Ascending aorta (tissue), 2 donors: ENCODE measurements around the gene STH. TPM values are rescaled to one million over a fixed set of nuclear protein-coding genes. Genes with fewer than 3 reads are reported as not detected.

Experiments
- DNase-seq, 2 donors: peaks; one replicate each; pipeline ENCODE4 v3.0.0-alpha.2; 2019; ENCODE audit warnings: low spot score in 2 of 2
- H3K27ac ChIP-seq, 2 donors: fragments of 200-600 bp; sonication (generic); one replicate each; pipeline ENCODE4 v1.5.1; 2016 to 2017; ENCODE audit warnings: mild to moderate bottlenecking in 1 of 2
- H3K27me3 ChIP-seq: fragments of 200-600 bp; sonication (generic); one replicate; pipeline ENCODE4 v1.5.1; 2017
- H3K36me3 ChIP-seq, 2 donors: fragments of 200-600 bp; sonication (generic); one replicate each; pipeline ENCODE4 v1.5.1; 2016
- H3K4me1 ChIP-seq, 2 donors: fragments of 200-600 bp; sonication (generic); one replicate each; pipeline ENCODE4 v1.5.1; 2016 to 2017; ENCODE audit warnings: mild to moderate bottlenecking in 1 of 2
- H3K4me3 ChIP-seq, 2 donors: fragments of 200-600 bp; sonication (generic); one replicate each; pipeline ENCODE4 v1.5.1; 2016 to 2017; ENCODE audit warnings: mild to moderate bottlenecking in 1 of 2
- H3K9me3 ChIP-seq, 2 donors: fragments of 200-600 bp; sonication (generic); one replicate each; pipeline ENCODE4 v1.5.1; 2016
- intact Hi-C: fragments of 100-400 bp; cut with DNase I; formaldehyde crosslinking; loops from one replicate; pipeline ENCODE4 v1.15.1; 2023
- total RNA-seq: library from RNA; depleted of rRNA; stranded (reverse); fragments of >200 nt; gene quantifications from one replicate; pipeline ENCODE4 v1.1.0, GENCODE V29; 2016
- TF ChIP-seq, protein P1 (sequence below), 3 experiments: fragments of 200-600 bp in 2 of 3; fragments of 450-650 bp in 1 of 3; sonication (generic) in 2 of 3; IDR thresholded peaks; one replicate each; pipeline ENCODE4 v1.5.1; 2016 to 2019; ENCODE audit warnings: antibody characterized with exemption in 3 of 3, mild to moderate bottlenecking in 1 of 3, moderate library complexity in 1 of 3

Gene STH
- total RNA-seq, 1 donor from 2014 or later, result not detected

DNA sequence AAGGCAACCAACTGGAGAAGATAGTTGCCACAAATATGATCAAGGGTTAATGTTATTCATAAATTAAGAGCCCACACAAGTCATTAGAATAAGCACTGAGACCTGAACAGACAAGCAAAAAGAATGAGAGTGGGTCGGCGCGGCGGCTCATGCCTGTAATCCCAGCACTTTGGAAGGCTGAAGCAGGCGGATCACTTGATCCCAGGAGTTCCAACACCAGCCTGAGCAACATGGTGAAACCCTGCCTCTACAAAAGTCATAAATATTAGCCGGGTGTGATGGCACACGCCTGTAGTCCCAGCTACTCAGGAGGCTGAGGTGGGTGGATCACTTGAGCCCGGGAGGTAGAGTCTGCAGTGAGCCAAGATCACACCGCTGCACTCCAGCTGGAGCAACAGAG, 40.7 kb upstream of the STH start:
- Histone ChIP-seq H3K27ac (no peak overlapping the region), H3K9me3 (no peaks in the 10 kb centered on the region), H3K27me3 (no peaks in the 10 kb centered on the region), H3K36me3 (no peaks in the 10 kb centered on the region), H3K4me1 (no peaks in the 10 kb centered on the region), H3K4me3 (no peak overlapping the region)
- TF ChIP-seq, protein P1, sequence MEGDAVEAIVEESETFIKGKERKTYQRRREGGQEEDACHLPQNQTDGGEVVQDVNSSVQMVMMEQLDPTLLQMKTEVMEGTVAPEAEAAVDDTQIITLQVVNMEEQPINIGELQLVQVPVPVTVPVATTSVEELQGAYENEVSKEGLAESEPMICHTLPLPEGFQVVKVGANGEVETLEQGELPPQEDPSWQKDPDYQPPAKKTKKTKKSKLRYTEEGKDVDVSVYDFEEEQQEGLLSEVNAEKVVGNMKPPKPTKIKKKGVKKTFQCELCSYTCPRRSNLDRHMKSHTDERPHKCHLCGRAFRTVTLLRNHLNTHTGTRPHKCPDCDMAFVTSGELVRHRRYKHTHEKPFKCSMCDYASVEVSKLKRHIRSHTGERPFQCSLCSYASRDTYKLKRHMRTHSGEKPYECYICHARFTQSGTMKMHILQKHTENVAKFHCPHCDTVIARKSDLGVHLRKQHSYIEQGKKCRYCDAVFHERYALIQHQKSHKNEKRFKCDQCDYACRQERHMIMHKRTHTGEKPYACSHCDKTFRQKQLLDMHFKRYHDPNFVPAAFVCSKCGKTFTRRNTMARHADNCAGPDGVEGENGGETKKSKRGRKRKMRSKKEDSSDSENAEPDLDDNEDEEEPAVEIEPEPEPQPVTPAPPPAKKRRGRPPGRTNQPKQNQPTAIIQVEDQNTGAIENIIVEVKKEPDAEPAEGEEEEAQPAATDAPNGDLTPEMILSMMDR (IDR thresholded peaks at IDR 0.05), result no peak
- DNase-seq, result no peak
- intact Hi-C loops, result no loop called here

DNA sequence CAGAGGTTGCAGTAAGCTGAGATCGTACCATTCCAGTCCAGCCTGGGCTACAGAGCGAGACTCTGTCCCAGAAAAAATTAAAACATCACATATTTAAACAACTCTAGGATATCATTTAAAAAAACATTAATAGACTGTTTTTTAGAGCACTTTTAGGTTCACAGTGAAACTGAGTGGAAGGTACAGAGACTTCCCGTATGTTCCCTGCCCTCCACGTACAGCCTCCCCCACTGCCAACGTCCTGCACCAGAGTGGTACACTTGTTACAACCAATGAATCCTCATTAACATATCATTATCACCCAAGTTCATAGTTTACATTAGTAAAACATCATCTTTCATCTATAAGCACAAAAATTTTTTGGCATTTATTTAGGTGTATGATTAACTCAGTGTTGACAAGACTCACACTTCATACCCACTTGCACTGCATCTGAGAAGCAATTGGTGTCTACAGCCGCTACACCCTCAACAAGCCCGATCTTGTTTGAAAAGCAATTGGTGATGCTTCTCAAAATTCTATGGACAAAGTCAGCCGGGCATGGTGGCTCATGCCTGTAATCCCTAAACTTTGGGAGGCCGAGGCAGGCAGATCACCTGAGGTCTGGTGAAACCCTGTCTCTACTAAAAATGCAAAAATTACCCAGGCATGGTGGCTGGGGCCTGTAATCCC, 39.9 kb upstream of the STH start:
- intact Hi-C loops, result no loop called here
- Histone ChIP-seq H3K4me1 (no peaks in the 10 kb centered on the region), H3K27ac (no peak overlapping the region), H3K9me3 (no peaks in the 10 kb centered on the region), H3K36me3 (no peaks in the 10 kb centered on the region), H3K27me3 (no peaks in the 10 kb centered on the region), H3K4me3 (no peak overlapping the region)
- TF ChIP-seq, protein P1 (IDR thresholded peaks at IDR 0.05), result no peak
- no peak for DNase-seq

DNA sequence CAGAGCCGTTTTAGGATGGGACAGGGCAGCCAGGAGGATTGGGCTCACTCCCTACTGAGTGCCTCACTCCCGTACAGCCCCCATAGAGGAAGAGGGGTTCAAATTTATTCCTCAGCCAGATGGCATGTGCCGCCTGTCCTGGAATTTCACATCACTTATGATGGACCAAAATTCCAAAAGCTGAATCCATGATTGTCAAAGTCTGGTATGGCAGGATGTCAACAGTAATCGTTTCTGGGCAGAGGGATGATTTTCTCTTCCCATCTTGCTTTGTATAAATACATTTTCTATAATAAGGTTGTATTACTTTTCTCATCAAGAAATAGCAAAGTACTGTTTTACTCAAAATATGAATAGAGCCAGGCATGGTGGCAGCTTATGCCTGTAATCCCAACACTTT, 38.7 kb upstream of the STH start:
- Histone ChIP-seq H3K4me1 (no peaks in the 10 kb centered on the region), H3K27me3 (no peaks in the 10 kb centered on the region), H3K4me3 (no peak overlapping the region), H3K9me3 (no peaks in the 10 kb centered on the region), H3K27ac (no peak overlapping the region), H3K36me3 (no peaks in the 10 kb centered on the region)
- TF ChIP-seq, protein P1 (IDR thresholded peaks at IDR 0.05), result no peak
- intact Hi-C loops, result no loop called here
- no peak for DNase-seq

DNA sequence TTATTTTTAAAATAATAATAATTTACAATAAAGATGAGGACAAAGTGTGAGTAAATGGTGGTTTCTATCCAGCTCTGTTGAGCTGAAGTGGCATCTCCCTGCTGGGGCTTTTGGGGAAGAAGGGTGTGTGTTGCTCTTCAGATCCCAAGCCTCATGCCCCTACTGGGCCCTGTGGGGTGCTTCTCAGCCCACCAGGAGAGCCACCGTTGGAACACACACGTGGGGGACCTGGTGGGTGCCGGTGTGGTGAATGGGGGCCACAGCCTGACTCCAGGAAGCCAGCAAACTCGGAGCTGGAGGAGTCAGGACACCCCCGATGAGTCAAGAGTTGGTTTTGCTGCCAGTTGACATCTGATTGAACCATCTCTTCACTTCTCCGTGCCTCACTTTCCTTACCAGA, 37.8 kb upstream of the STH start:
- H3K36me3 ChIP-seq, result no peaks in the 10 kb centered on the region
- H3K27me3 ChIP-seq, result no peaks in the 10 kb centered on the region
- H3K4me1 ChIP-seq, result no peaks in the 10 kb centered on the region
- no peaks in the 10 kb centered on the region for H3K9me3 ChIP-seq
- no peak overlapping the region for H3K4me3 ChIP-seq
- DNase-seq, result no peak
- H3K27ac ChIP-seq, result no peak overlapping the region
- intact Hi-C loops, result no loop called here
- TF ChIP-seq, protein P1 (IDR thresholded peaks at IDR 0.05), result no peak

DNA sequence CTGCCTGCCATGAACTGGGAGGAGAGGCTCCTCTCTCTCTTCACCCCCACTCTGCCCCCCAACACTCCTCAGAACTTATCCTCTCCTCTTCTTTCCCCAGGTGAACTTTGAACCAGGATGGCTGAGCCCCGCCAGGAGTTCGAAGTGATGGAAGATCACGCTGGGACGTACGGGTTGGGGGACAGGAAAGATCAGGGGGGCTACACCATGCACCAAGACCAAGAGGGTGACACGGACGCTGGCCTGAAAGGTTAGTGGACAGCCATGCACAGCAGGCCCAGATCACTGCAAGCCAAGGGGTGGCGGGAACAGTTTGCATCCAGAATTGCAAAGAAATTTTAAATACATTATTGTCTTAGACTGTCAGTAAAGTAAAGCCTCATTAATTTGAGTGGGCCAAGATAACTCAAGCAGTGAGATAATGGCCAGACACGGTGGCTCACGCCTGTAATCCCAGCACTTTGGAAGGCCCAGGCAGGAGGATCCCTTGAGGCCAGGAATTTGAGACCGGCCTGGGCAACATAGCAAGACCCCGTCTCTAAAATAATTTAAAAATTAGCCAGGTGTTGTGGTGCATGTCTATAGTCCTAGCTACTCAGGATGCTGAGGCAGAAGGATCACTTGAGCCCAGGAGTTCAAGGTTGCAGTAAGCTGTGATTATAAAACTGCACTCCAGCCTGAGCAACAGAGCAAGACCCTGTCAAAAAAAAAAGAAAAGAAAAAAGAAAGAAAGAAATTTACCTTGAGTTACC, 36.7 kb upstream of the STH start:
- H3K4me3 ChIP-seq, result no peak overlapping the region
- no peaks in the 10 kb centered on the region for H3K36me3 ChIP-seq
- H3K27me3 ChIP-seq, result no peaks in the 10 kb centered on the region
- H3K4me1 ChIP-seq, result no peaks in the 10 kb centered on the region
- no peak overlapping the region for H3K27ac ChIP-seq
- no peaks in the 10 kb centered on the region for H3K9me3 ChIP-seq
- TF ChIP-seq, protein P1 (IDR thresholded peaks at IDR 0.05), result no peak
- intact Hi-C loops, result no loop called here
- DNase-seq, result no peak
